K562 (cell line): ENCODE measurements around the gene RGS17. TPM values are rescaled to one million over a fixed set of nuclear protein-coding genes. Genes with fewer than 3 reads are reported as not detected.

Experiments used
- ATAC-seq: fragments of 200-7000 bp; cut with Tn5 transposase; 3 replicates; pipeline ENCODE4 v1.9.1; 2020; ENCODE audit warnings: moderate library complexity
- BruUV-seq: library from RNA; stranded (reverse); fragments of 400-500 nt; replicated peaks from 2 replicates; lab custom pipeline; 2021; lab: Mats Ljungman, UMichigan
- CTCF ChIA-PET: fragments of 300-600 bp; formaldehyde crosslinking; extraction: SDS; loops from one replicate; lab custom pipeline; 2021; ENCODE audit warnings: low intra/inter-chr PET ratio; lab: Yijun Ruan, JAX
- POLR2A ChIA-PET: fragments of 300-600, 350-650 bp; sonication (Branson Sonifier 250); formaldehyde crosslinking; extraction: SDS; loops from one replicate; lab custom pipeline; 2021; ENCODE audit warnings: antibody characterized with exemption, inconsistent platforms; lab: Yijun Ruan, JAX
- DNase-seq, 4 experiments: peaks; one replicate each; pipeline versions ENCODE4 v3.0.0 to v3.0.0-alpha.2; 2011 to 2018; ENCODE audit warnings: low spot score in 3 of 4, mixed read lengths in 3 of 4; ENCODE audit errors: extremely low read depth in 1 of 4
- FAIRE-seq: peaks from 2 replicates; lab custom pipeline; 2011; peaks lifted over from hg19 to GRCh38; lab: Jason Lieb, UNC
- H2AFZ ChIP-seq: 2 replicates; pipeline ENCODE4 v1.6.0; 2011; ENCODE audit warnings: low read depth, low read length, control low read depth, inconsistent platforms
- H3K27ac ChIP-seq: fragments of 200-600 bp; 3 replicates; pipeline ENCODE4 v1.8.0; 2011; ENCODE audit warnings: low read depth, mild to moderate bottlenecking, control low read depth, inconsistent platforms, low read length, moderate library complexity, mixed read lengths; ENCODE audit errors: extremely low read depth
- H3K27me3 ChIP-seq, 2 experiments: fragments of 300-600 bp in 1 of 2; 2 replicates in 1 of 2; 3 replicates in 1 of 2; pipeline versions ENCODE4 v1.6.0 to v1.8.0; 2011; ENCODE audit warnings: inconsistent platforms in 2 of 2, low read length in 2 of 2, mild to moderate bottlenecking in 1 of 2, mixed read lengths in 1 of 2, moderate library complexity in 1 of 2; ENCODE audit not compliant: control insufficient read depth in 2 of 2, insufficient read depth in 2 of 2
- H3K36me3 ChIP-seq: fragments of 300-600 bp; 3 replicates; pipeline ENCODE4 v1.8.0; 2011; ENCODE audit warnings: mild to moderate bottlenecking, low read length, inconsistent platforms; ENCODE audit not compliant: control insufficient read depth, insufficient read depth
- H3K4me1 ChIP-seq, 2 experiments: fragments of 200-600 bp in 1 of 2; replicated peaks in 1 of 2; 2 replicates in 1 of 2; 3 replicates in 1 of 2; pipeline versions ENCODE4 v1.5.1 to v1.8.0; 2011; ENCODE audit warnings: inconsistent platforms in 2 of 2, low read length in 2 of 2, mild to moderate bottlenecking in 1 of 2, mixed read lengths in 1 of 2, moderate library complexity in 1 of 2; ENCODE audit not compliant: control insufficient read depth in 2 of 2, insufficient read depth in 2 of 2
- H3K4me2 ChIP-seq: 2 replicates; pipeline ENCODE4 v1.6.1; 2011; ENCODE audit warnings: low read length, control low read depth, inconsistent platforms, mixed read lengths; ENCODE audit not compliant: insufficient read depth
- H3K4me3 ChIP-seq: fragments of 200-600 bp; sonication (generic), shearing (Covaris generic); 2 replicates; pipeline ENCODE4 v1.5.1; 2016; ENCODE audit warnings: control low read depth, inconsistent platforms
- H3K79me2 ChIP-seq: fragments of 200-600 bp; 3 replicates; pipeline ENCODE4 v1.8.0; 2011; ENCODE audit warnings: low read length, inconsistent platforms; ENCODE audit not compliant: control insufficient read depth, insufficient read depth
- H3K9ac ChIP-seq, 2 experiments: 2 replicates each; pipeline versions ENCODE4 v1.6.0 to v1.6.1; 2011; ENCODE audit warnings: low read depth in 2 of 2, low read length in 2 of 2, control low read depth in 1 of 2, inconsistent platforms in 1 of 2, mild to moderate bottlenecking in 1 of 2, mixed read lengths in 1 of 2; ENCODE audit not compliant: insufficient read depth in 1 of 2
- H3K9me1 ChIP-seq: one replicate; pipeline ENCODE4 v1.6.0; 2011; ENCODE audit warnings: inconsistent platforms, mild to moderate bottlenecking, low read length, moderate library complexity; ENCODE audit not compliant: control insufficient read depth, insufficient read depth
- H3K9me3 ChIP-seq: replicated peaks from 2 replicates; pipeline ENCODE4 v1.5.1; 2011; ENCODE audit warnings: low read depth, low read length, inconsistent platforms; ENCODE audit not compliant: control insufficient read depth, insufficient read depth
- H4K20me1 ChIP-seq: replicated peaks from 2 replicates; pipeline ENCODE4 v1.6.1; 2011; ENCODE audit warnings: low read length, inconsistent platforms, mixed read lengths; ENCODE audit not compliant: control insufficient read depth, insufficient read depth
- BDP1 ChIP-seq: IDR thresholded peaks from 3 replicates; pipeline ENCODE4 v1.6.1; 2011; ENCODE audit not compliant: insufficient read length, insufficient read depth
- FOXJ3 ChIP-seq: sonication (generic); formaldehyde crosslinking; IDR thresholded peaks from 2 replicates; pipeline ENCODE4 v1.4.0; 2020; ENCODE audit warnings: mild to moderate bottlenecking, missing genetic modification reagents
- POU5F1 ChIP-seq: fragments of 150-350 bp; IDR thresholded peaks from 2 replicates; pipeline ENCODE4 v1.6.1; 2014; ENCODE audit warnings: borderline replicate concordance, low read length, low read depth, mild to moderate bottlenecking; ENCODE audit not compliant: partially characterized antibody
- SLC30A9 ChIP-seq: fragments of 250-450 bp; sonication (Bioruptor Pico); IDR thresholded peaks from 2 replicates; pipeline ENCODE4 v1.8.0; 2022; ENCODE audit warnings: mild to moderate bottlenecking, moderate library complexity
- SRSF3 ChIP-seq: fragments of 200-400 bp; formaldehyde crosslinking; IDR thresholded peaks from 2 replicates; pipeline ENCODE4 v1.6.1; 2016; ENCODE audit warnings: mild to moderate bottlenecking, low read length, moderate library complexity; ENCODE audit not compliant: insufficient read depth
- WGBS: fragments of 100-300 bp; shearing (Covaris generic); methylation state at CpG from one replicate; pipeline ENCODE4 v1.1.6; 2016; ENCODE audit warnings: low coverage, mixed read lengths; ENCODE audit not compliant: insufficient coverage; ENCODE audit errors: missing lambda C conversion rate; 5-methylcytosine and 5-hydroxymethylcytosine counted together
- in situ Hi-C: fragments of 300-500 bp; cut with MboI; formaldehyde crosslinking; loops from 4 replicates; pipeline ENCODE4 v1.15.0; 2018; ENCODE audit warnings: inconsistent platforms, mixed read lengths
- intact Hi-C: fragments of 100-400 bp; cut with micrococcal nuclease; formaldehyde crosslinking; loops from 2 replicates; pipeline ENCODE4 v1.14.2; 2022
- polyA plus RNA-seq, 8 experiments: library from polyadenylated mRNA; depleted of rRNA in 4 of 8; stranded (reverse) in 5 of 8; unstranded in 3 of 8; fragments of >200 nt; fragmentation: Nextera tagmentation in 2 of 8; fragmentation: Illumina TruSeq in 1 of 8; extraction: Ambion mirVana in 2 of 8; extraction: Trizol in 1 of 8; gene quantifications; 2 replicates each; pipeline versions ENCODE4 v1.2.1 to v1.2.3, GENCODE V29; 2011 to 2014; ENCODE audit warnings: inconsistent platforms in 1 of 8, missing spikeins in 1 of 8
- small RNA-seq: library from RNA; depleted of rRNA; stranded (forward); fragments of <200 nt; gene quantifications from one replicate; pipeline ENCODE3, GENCODE V24; 2014
- total RNA-seq, 7 experiments: library from RNA; depleted of rRNA in 6 of 7; stranded (reverse); fragments of >200 nt in 6 of 7; fragmentation: Illumina TruSeq in 2 of 7; extraction: Trizol in 2 of 7; gene quantifications; 2 replicates each; pipeline versions ENCODE4 v1.2.1 to v1.2.3, GENCODE V29; 2011 to 2021; ENCODE audit warnings: low replicate concordance in 1 of 7
- TF ChIP-seq, protein P1 (sequence below): fragments of 450-650 bp; formaldehyde crosslinking; IDR thresholded peaks from 2 replicates; pipeline ENCODE4 v1.4.0; 2022; ENCODE audit warnings: missing genetic modification characterization

RGS17 gene
- total and polyA plus RNA-seq, 9 of the 15 experiments (the other 6 are each of a cell fraction or from before 2014, with no cell fraction given), result 0.01 to 0.14 (median 0.08) TPM; not detected in 6

DNA sequence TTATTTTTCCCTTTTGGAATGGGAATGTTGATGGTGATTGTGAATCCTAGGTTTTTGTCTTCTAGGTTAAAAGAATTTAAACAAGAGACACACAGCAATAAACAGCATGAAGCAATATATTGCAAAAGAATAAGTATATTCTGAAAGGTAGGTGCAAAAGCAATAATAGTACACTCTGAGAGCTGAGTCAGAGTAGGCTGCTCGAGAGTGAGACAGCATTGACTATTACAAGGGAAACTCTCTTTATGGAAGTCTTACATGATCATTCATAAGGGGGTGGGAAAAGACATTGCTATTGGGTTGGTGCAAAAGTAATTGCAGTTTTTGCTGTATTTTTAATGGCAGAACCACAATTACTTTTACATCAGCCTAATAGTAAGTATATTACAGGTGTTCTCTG lies 173.3 kb downstream of the RGS17 start:
- intact Hi-C loops (loop anchor here (10.0 kb wide), 1 partner anchor 1283 kb away; no protein-coding TSS in a partner anchor), in situ Hi-C loops (loop anchor here (10.0 kb wide), 1 partner anchor 213 kb away; no protein-coding TSS in a partner anchor)
- TF ChIP-seq SLC30A9 (CRISPR knock-in tag) (no peak), BDP1 (no peak), POU5F1 (no peak), SRSF3 (no peak), FOXJ3 (CRISPR knock-in tag) (no peak)
- TF ChIP-seq, protein P1, sequence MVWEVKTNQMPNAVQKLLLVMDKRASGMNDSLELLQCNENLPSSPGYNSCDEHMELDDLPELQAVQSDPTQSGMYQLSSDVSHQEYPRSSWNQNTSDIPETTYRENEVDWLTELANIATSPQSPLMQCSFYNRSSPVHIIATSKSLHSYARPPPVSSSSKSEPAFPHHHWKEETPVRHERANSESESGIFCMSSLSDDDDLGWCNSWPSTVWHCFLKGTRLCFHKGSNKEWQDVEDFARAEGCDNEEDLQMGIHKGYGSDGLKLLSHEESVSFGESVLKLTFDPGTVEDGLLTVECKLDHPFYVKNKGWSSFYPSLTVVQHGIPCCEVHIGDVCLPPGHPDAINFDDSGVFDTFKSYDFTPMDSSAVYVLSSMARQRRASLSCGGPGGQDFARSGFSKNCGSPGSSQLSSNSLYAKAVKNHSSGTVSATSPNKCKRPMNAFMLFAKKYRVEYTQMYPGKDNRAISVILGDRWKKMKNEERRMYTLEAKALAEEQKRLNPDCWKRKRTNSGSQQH (CRISPR knock-in tag), result no peak
- Histone ChIP-seq H3K9ac (no peak overlapping the region), H4K20me1 (no peaks in the 10 kb centered on the region), H3K36me3 (no peaks in the 10 kb centered on the region), H3K27me3 (peaks cover 6 to 20% of the 10 kb centered on the region in 2 experiments), H3K9me1 (no peaks in the 10 kb centered on the region), H3K9me3 (no peaks in the 10 kb centered on the region), H2AFZ (no peak overlapping the region), H3K79me2 (no peaks in the 10 kb centered on the region), H3K4me3 (no peak overlapping the region), H3K4me1 (no peaks in the 10 kb centered on the region), H3K4me2 (no peak overlapping the region), H3K27ac (no peak overlapping the region)
- DNase-seq (no peak), FAIRE-seq (no peak), ATAC-seq (no peak)
- CTCF ChIA-PET, result no interaction called here
- POLR2A ChIA-PET, result interaction anchor here (0.7 kb wide), 1 partner anchor 12 kb away, joined by 4 read pairs; no protein-coding TSS in a partner anchor
- no TSS peak for BruUV-seq
- 0% methylated on average over 1 of the region's 1 CpG for WGBS

Small RNAs within 50 kb of the gene (small RNA-seq; reads per million reads assigned to genes)
- gene AL080276.1 (not detected), gene RNA5SP224 (not detected)

Other genes with a start within 250 kb of the RGS17 start
- gene FBXO5, start 148.2 kb downstream of the RGS17 start, total RNA-seq (2014; rRNA removed), result 40.0 and 42.5 TPM in 2 replicates
- gene FBXO5, start 148.2 kb downstream of the RGS17 start, total RNA-seq (2014; rRNA removed; fragmentation: Illumina TruSeq; extraction: Trizol), result 82.7 and 89.7 TPM in 2 replicates
- gene FBXO5, start 148.2 kb downstream of the RGS17 start, total RNA-seq (2015; rRNA removed; fragmentation: Illumina TruSeq; extraction: Trizol), result 78.2 and 84.3 TPM in 2 replicates
- gene FBXO5, start 148.2 kb downstream of the RGS17 start, total RNA-seq (2021), result 62.9 and 64.6 TPM in 2 replicates
- 52.1 and 89.3 TPM in 2 replicates for gene FBXO5, start 148.2 kb downstream of the RGS17 start, polyA plus RNA-seq (2011; rRNA removed)
- 70.7 and 84.0 TPM in 2 replicates for gene FBXO5, start 148.2 kb downstream of the RGS17 start, polyA plus RNA-seq (2014; fragmentation: Illumina TruSeq; extraction: Trizol)
- gene FBXO5, start 148.2 kb downstream of the RGS17 start, polyA plus RNA-seq (2014; fragmentation: Nextera tagmentation; extraction: Ambion mirVana), result 10 to 100 TPM; 17.8 to 18.4 TPM
- 56.8 and 59.1 TPM in 2 replicates for gene FBXO5, start 148.2 kb downstream of the RGS17 start, polyA plus RNA-seq (2014; rRNA removed)
- gene MTRF1L, start 128.6 kb downstream of the RGS17 start, total RNA-seq (2014; rRNA removed), result 26.7 and 29.6 TPM in 2 replicates
- 34.0 and 34.8 TPM in 2 replicates for gene MTRF1L, start 128.6 kb downstream of the RGS17 start, total RNA-seq (2014; rRNA removed; fragmentation: Illumina TruSeq; extraction: Trizol)
- gene MTRF1L, start 128.6 kb downstream of the RGS17 start, total RNA-seq (2015; rRNA removed; fragmentation: Illumina TruSeq; extraction: Trizol), result 27.3 and 32.3 TPM in 2 replicates
- 31.6 and 33.1 TPM in 2 replicates for gene MTRF1L, start 128.6 kb downstream of the RGS17 start, total RNA-seq (2021)
- 21.7 and 30.2 TPM in 2 replicates for gene MTRF1L, start 128.6 kb downstream of the RGS17 start, polyA plus RNA-seq (2011; rRNA removed)
- gene MTRF1L, start 128.6 kb downstream of the RGS17 start, polyA plus RNA-seq (2014; fragmentation: Illumina TruSeq; extraction: Trizol), result 23.3 and 31.1 TPM in 2 replicates
- 10 to 100 TPM; 10.7 to 13.7 TPM for gene MTRF1L, start 128.6 kb downstream of the RGS17 start, polyA plus RNA-seq (2014; fragmentation: Nextera tagmentation; extraction: Ambion mirVana)
- gene MTRF1L, start 128.6 kb downstream of the RGS17 start, polyA plus RNA-seq (2014; rRNA removed), result 25.0 and 29.2 TPM in 2 replicates